Mucosa of gallbladder (tissue), 1 donor: ENCODE results near the gene NFATC2IP. TPM values are rescaled to one million over a fixed set of nuclear protein-coding genes. Genes with fewer than 3 reads are reported as not detected.
"Not testable (repeated sequence)": the region's sequence is repeated elsewhere in the genome, so short reads cannot be mapped to it uniquely, and the experiment has no call there.

Experiments
- DNase-seq: peaks from one replicate; pipeline ENCODE4 v3.0.0-alpha.2; 2020; ENCODE audit warnings: low spot score
- total RNA-seq: library from RNA; stranded (reverse); gene quantifications from one replicate; pipeline ENCODE4 v1.2.1, GENCODE V29; 2021
- donor health status: DM: no; HTN: no; CAD: no.

Gene NFATC2IP
- total RNA-seq, 1 donor from 2014 or later: 39.2 TPM

GRCh38 chr16:28991687-28992086, 41.0 kb downstream of the NFATC2IP start:
- no peak for DNase-seq

- no peak for DNase-seq
Measured at GRCh38 chr16:28992496-28992895, 41.8 kb downstream of the NFATC2IP start.

- no peak for DNase-seq
Measured at GRCh38 chr16:28998837-28999236, 48.1 kb downstream of the NFATC2IP start.

GRCh38 chr16:28999577-28999976, 48.8 kb downstream of the NFATC2IP start:
- no peak for DNase-seq

- DNase-seq: no peak
Measured at GRCh38 chr16:29000019-29000418, 49.3 kb downstream of the NFATC2IP start.

- not testable (repeated sequence) for DNase-seq
Measured at GRCh38 chr16:29004496-29005139, 53.9 kb downstream of the NFATC2IP start.

GRCh38 chr16:29007730-29008593, 57.2 kb downstream of the NFATC2IP start:
- no peak for DNase-seq

GRCh38 chr16:29009050-29009837, 58.5 kb downstream of the NFATC2IP start:
- DNase-seq: no peak

GRCh38 chr16:29009838-29010166, 59.1 kb downstream of the NFATC2IP start:
- DNase-seq: no peak

- no peak for DNase-seq
Measured at GRCh38 chr16:29011112-29011511, 60.4 kb downstream of the NFATC2IP start.

GRCh38 chr16:29011851-29012250, 61.1 kb downstream of the NFATC2IP start:
- no peak for DNase-seq

- no peak for DNase-seq
Measured at GRCh38 chr16:29012913-29013553, 62.3 kb downstream of the NFATC2IP start.

- DNase-seq: no peak
Measured at GRCh38 chr16:29014561-29015069, 63.9 kb downstream of the NFATC2IP start.

Other genes starting within 250 kb of the NFATC2IP start
- 381 TPM for gene EIF3C, start 239.5 kb upstream of the NFATC2IP start, total RNA-seq
- not detected for gene NPIPB9, start 199.2 kb upstream of the NFATC2IP start, total RNA-seq
- 113 TPM for gene ATXN2L, start 127.9 kb upstream of the NFATC2IP start, total RNA-seq
- 163 TPM for gene TUFM, start 104.6 kb upstream of the NFATC2IP start, total RNA-seq
- gene SH2B1, start 87.1 kb upstream of the NFATC2IP start, total RNA-seq: 88.1 TPM
- gene ATP2A1, start 72.4 kb upstream of the NFATC2IP start, total RNA-seq: 0.83 TPM
- gene RABEP2, start 25.7 kb upstream of the NFATC2IP start, total RNA-seq: 35.1 TPM
- gene CD19, start 19.0 kb upstream of the NFATC2IP start, total RNA-seq: 1.4 TPM
- 39.8 TPM for gene SPNS1, start 23.8 kb downstream of the NFATC2IP start, total RNA-seq
- gene LAT, start 34.1 kb downstream of the NFATC2IP start, total RNA-seq: 14.3 TPM